ENCODE measurements around the gene E2F1.
"Not testable (repeated sequence)": the region's sequence is repeated elsewhere in the genome, so short reads cannot be mapped to it uniquely, and the experiment has no call there.

Gene E2F1

GRCh38 chr20:33640287-33640686 is 45.9 kb downstream of the E2F1 start:
- DNase-seq (ENCODE audit: low read depth), result no peak

GRCh38 chr20:33636776-33637175 is 49.4 kb downstream of the E2F1 start:
- DNase-seq (ENCODE audit: low read depth), result no peak

GRCh38 chr20:33635341-33635740 is 50.8 kb downstream of the E2F1 start:
- DNase-seq (ENCODE audit: low read depth), result no peak

DNA sequence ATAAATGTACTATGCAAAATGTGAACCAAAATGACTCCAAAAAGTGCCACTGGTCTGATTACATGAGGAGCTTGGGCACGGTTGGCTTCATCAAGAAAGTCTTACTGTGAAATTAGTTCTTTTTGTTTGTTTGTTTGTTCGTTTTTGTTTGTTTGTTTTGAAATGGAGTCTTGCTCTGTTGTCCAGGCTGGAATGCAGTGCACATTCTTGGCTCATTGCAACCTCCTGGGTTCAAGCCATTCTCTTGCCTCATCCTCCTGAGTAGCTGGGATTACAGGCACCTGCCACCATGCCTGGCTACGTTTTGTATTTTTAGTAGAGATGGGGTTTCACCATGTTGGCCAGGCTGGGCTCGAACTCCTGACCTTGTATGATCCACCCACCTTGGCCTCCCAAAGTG is 54.3 kb downstream of the E2F1 start:
- not testable (repeated sequence) for DNase-seq (ENCODE audit: low read depth)

DNA sequence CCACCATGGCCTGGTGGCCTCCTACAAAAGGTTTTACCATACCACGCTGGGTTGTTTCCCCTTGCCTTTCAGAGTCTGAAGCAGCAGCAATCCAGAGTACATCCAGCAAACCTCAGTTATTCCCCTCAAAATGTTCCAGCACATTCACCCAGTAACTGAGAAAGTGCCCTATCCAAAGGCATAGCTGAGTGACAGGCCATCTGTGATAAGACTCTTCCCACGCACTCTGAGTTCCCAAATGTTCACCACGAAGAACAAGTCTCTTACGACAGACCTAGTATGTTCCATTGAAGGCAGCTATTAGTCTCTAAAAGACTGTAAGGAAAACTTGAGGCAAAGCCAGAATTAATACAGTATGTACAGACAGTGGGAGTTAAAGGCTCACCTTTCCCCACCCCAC is 55.7 kb downstream of the E2F1 start:
- no peak for DNase-seq (ENCODE audit: low read depth)

- DNase-seq (ENCODE audit: low read depth), result no peak
These were observed 56.2 kb downstream of the E2F1 start for GRCh38 chr20:33629979-33630378.

- no peak for DNase-seq (ENCODE audit: low read depth)
These were observed 56.7 kb downstream of the E2F1 start for GRCh38 chr20:33629533-33629932.

- DNase-seq (ENCODE audit: low read depth), result no peak
These were observed 58.5 kb downstream of the E2F1 start for GRCh38 chr20:33627577-33628216.

DNA sequence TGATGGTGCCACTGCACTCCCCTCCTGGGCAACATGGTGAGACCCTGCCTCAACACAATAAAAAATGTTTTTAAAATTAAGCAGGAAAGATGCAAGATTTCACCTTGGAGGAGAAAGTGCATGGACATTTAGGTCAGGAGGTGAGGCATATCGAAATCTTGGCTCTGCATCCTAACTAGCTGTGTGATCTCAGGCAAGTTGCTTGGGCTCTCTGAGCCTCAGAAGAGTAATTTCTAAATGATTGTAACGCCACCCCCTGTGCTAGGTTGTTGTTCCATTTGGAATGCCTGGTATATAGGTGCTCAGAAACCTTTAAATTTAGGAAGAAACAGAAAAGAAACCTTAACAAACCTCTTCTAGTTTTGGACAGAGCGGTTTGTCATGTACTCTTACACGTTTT is 60.0 kb downstream of the E2F1 start:
- no peak for DNase-seq (ENCODE audit: low read depth)
